GM12878 (cell line): ENCODE results near the gene PTGDR2. TPM values are rescaled to one million over a fixed set of nuclear protein-coding genes. Genes with fewer than 3 reads are reported as not detected.

Experiments
- ATAC-seq: fragments of 200-7000 bp; cut with Tn5 transposase; 3 replicates; pipeline ENCODE4 v1.9.1; 2020; ENCODE audit warnings: mild to moderate bottlenecking, moderate library complexity
- BruUV-seq: library from RNA; stranded (reverse); fragments of 400-500 nt; replicated peaks from 2 replicates; lab custom pipeline; 2021; lab: Mats Ljungman, UMichigan
- CTCF ChIA-PET: fragments of 300-600 bp; sonication (Branson Sonifier 250); formaldehyde crosslinking; extraction: SDS; loops from one replicate; lab custom pipeline; 2021; ENCODE audit warnings: inconsistent platforms; lab: Yijun Ruan, JAX
- POLR2A ChIA-PET: fragments of 350-600 bp; formaldehyde crosslinking; extraction: SDS; loops from one replicate; lab custom pipeline; 2021; ENCODE audit warnings: inconsistent platforms; lab: Charles Lee
- RAD21 ChIA-PET: fragments of 300-600 bp; sonication (Branson Sonifier 250); formaldehyde crosslinking; loops from one replicate; lab custom pipeline; 2023; ENCODE audit warnings: antibody characterized with exemption; ENCODE audit not compliant: unreplicated experiment; lab: Charles Lee
- SMC1A ChIA-PET: fragments of 300-600 bp; sonication (Branson Sonifier 250); formaldehyde crosslinking; loops from one replicate; lab custom pipeline; 2023; ENCODE audit not compliant: unreplicated experiment, uncharacterized antibody; lab: Charles Lee
- DNase-seq: peaks from one replicate; pipeline ENCODE4 v3.0.0-alpha.2; 2011; ENCODE audit warnings: low read depth, low spot score
- FAIRE-seq: peaks from 3 replicates; lab custom pipeline; 2011; peaks lifted over from hg19 to GRCh38; lab: Jason Lieb, UNC
- H2AFZ ChIP-seq: 2 replicates; pipeline ENCODE4 v1.6.0; 2011; ENCODE audit warnings: low read depth, low read length, control low read depth; ENCODE audit not compliant: control insufficient read depth
- H3K27ac ChIP-seq: 2 replicates; pipeline ENCODE4 v1.5.1; 2011; ENCODE audit warnings: control low read depth; ENCODE audit not compliant: control insufficient read depth, insufficient read depth
- H3K27me3 ChIP-seq, 2 experiments: replicated peaks in 1 of 2; 2 replicates each; pipeline versions ENCODE4 v1.6.0 to v1.6.1; 2011; ENCODE audit warnings: low read length in 1 of 2; ENCODE audit not compliant: control insufficient read depth in 2 of 2, insufficient read depth in 2 of 2
- H3K36me3 ChIP-seq, 2 experiments: 2 replicates each; pipeline ENCODE4 v1.5.1; 2011; ENCODE audit warnings: low read length in 1 of 2; ENCODE audit not compliant: control insufficient read depth in 2 of 2, insufficient read depth in 2 of 2
- H3K4me1 ChIP-seq: 2 replicates; pipeline ENCODE4 v1.6.1; 2011; ENCODE audit warnings: mild to moderate bottlenecking, low read length, moderate library complexity, mixed read lengths; ENCODE audit not compliant: control insufficient read depth, insufficient read depth
- H3K4me2 ChIP-seq: 2 replicates; pipeline ENCODE4 v1.6.0; 2011; ENCODE audit warnings: control low read depth; ENCODE audit not compliant: control insufficient read depth, insufficient read depth
- H3K4me3 ChIP-seq: fragments of 200-600 bp; sonication (generic); 2 replicates; pipeline ENCODE4 v1.5.1; 2016
- H3K79me2 ChIP-seq: 2 replicates; pipeline ENCODE4 v1.6.0; 2011; ENCODE audit warnings: low read length; ENCODE audit not compliant: control insufficient read depth, insufficient read depth
- H3K9ac ChIP-seq: 2 replicates; pipeline ENCODE4 v1.8.0; 2011; ENCODE audit warnings: low read length, control low read depth, mixed read lengths; ENCODE audit not compliant: control insufficient read depth, insufficient read depth
- H3K9me3 ChIP-seq: replicated peaks from 3 replicates; pipeline ENCODE4 v1.5.1; 2011; ENCODE audit warnings: mild to moderate bottlenecking, low read length; ENCODE audit not compliant: control insufficient read depth, insufficient read depth
- H4K20me1 ChIP-seq: 2 replicates; pipeline ENCODE4 v1.6.0; 2011; ENCODE audit not compliant: control insufficient read depth, insufficient read depth
- HCFC1 ChIP-seq: fragments of 150-350 bp; IDR thresholded peaks from 2 replicates; pipeline ENCODE4 v1.6.1; 2014; ENCODE audit warnings: low read length
- IKZF1 ChIP-seq: fragments of 450-650 bp; conservative IDR thresholded peaks from 2 replicates; pipeline ENCODE4 v1.6.1; 2017; ENCODE audit warnings: antibody characterized with exemption, mild to moderate bottlenecking
- IKZF2 ChIP-seq, 2 experiments: fragments of 450-650 bp; IDR thresholded peaks; 2 replicates each; pipeline ENCODE4 v1.6.1; 2017; ENCODE audit warnings: mild to moderate bottlenecking in 2 of 2, moderate library complexity in 2 of 2
- NFXL1 ChIP-seq: fragments of 450-650 bp; IDR thresholded peaks from 2 replicates; pipeline ENCODE4 v1.6.1; 2017; ENCODE audit warnings: antibody characterized with exemption, mild to moderate bottlenecking, borderline replicate concordance
- NFYA ChIP-seq: IDR thresholded peaks from 2 replicates; pipeline ENCODE4 v1.6.1; 2011; ENCODE audit warnings: low read depth, mild to moderate bottlenecking, low read length, improper control_type of control experiment, borderline replicate concordance
- PML ChIP-seq: IDR thresholded peaks from 2 replicates; pipeline ENCODE4 v1.6.1; 2012; ENCODE audit warnings: low read length, inconsistent platforms
- POLR2A ChIP-seq: IDR thresholded peaks from 2 replicates; pipeline ENCODE4 v1.6.1; 2011; ENCODE audit warnings: low read depth, mild to moderate bottlenecking, low read length
- RAD21 ChIP-seq: IDR thresholded peaks from 2 replicates; pipeline ENCODE4 v1.6.1; 2011; ENCODE audit warnings: mild to moderate bottlenecking, low read depth, low read length, moderate library complexity; ENCODE audit not compliant: insufficient read depth
- SMARCA5 ChIP-seq: fragments of 450-650 bp; IDR thresholded peaks from 2 replicates; pipeline ENCODE4 v1.6.1; 2017; ENCODE audit warnings: mild to moderate bottlenecking
- TBL1XR1 ChIP-seq: IDR thresholded peaks from 2 replicates; pipeline ENCODE4 v1.6.1; 2012; ENCODE audit warnings: low read depth, low read length, improper control_type of control experiment
- TCF3 ChIP-seq: IDR thresholded peaks from 2 replicates; pipeline ENCODE4 v1.6.1; 2012; ENCODE audit warnings: low read depth, mild to moderate bottlenecking, low read length, borderline replicate concordance; ENCODE audit not compliant: insufficient read depth
- WGBS: methylation state at CpG from one replicate; pipeline ENCODE4 v1.1.6; 2016; ENCODE audit warnings: low lambda C conversion rate; ENCODE audit not compliant: insufficient replicate concordance, insufficient coverage; ENCODE audit errors: missing lambda C conversion rate; 5-methylcytosine and 5-hydroxymethylcytosine counted together
- in situ Hi-C: fragments of 300-500 bp; cut with MboI; formaldehyde crosslinking; loops from 9 replicates; pipeline ENCODE4 v1.14.3; 2018; ENCODE audit warnings: mixed read lengths
- intact Hi-C: fragments of 100-400 bp; cut with micrococcal nuclease; formaldehyde crosslinking; loops from one replicate; pipeline ENCODE4 v1.14.2; 2022; ENCODE audit not compliant: unreplicated experiment
- polyA plus RNA-seq, 11 experiments: library from polyadenylated mRNA; depleted of rRNA in 4 of 11; unstranded in 6 of 11; stranded (reverse) in 5 of 11; fragments of >200 nt; fragmentation: Nextera tagmentation in 4 of 11; fragmentation: Illumina TruSeq in 1 of 11; extraction: Ambion mirVana in 4 of 11; extraction: Trizol in 1 of 11; gene quantifications; 1 replicate in 1 of 11; 2 replicates in 10 of 11; pipeline versions ENCODE4 v1.2.1 to v1.2.3, GENCODE V29; 2011 to 2016; ENCODE audit warnings: inconsistent platforms in 2 of 11, missing spikeins in 2 of 11, low read depth in 1 of 11
- total RNA-seq, 4 experiments: library from RNA; depleted of rRNA in 3 of 4; stranded (reverse); fragments of >200 nt in 3 of 4; fragmentation: Illumina TruSeq in 1 of 4; extraction: Trizol in 1 of 4; gene quantifications; 2 replicates each; pipeline versions ENCODE4 v1.2.1 to v1.2.3, GENCODE V29; 2013 to 2021
- TF ChIP-seq, protein P1 (sequence below): fragments of 150-350 bp; IDR thresholded peaks from 2 replicates; pipeline ENCODE4 v1.6.1; 2016; ENCODE audit warnings: low read depth, low read length
- TF ChIP-seq, protein P2 (sequence below): fragments of 450-650 bp; IDR thresholded peaks from 2 replicates; pipeline ENCODE4 v1.6.1; 2017; ENCODE audit warnings: mild to moderate bottlenecking, moderate library complexity
- TF ChIP-seq, protein P3 (sequence below): fragments of 150-350 bp; IDR thresholded peaks from 2 replicates; pipeline ENCODE4 v1.6.1; 2014; ENCODE audit warnings: mild to moderate bottlenecking, low read depth, low read length

Gene PTGDR2
- total and polyA plus RNA-seq, 10 of the 15 experiments (the other 5 are each of a cell fraction or from before 2014, with no cell fraction given) = 0.01 to 0.28 (median 0.15) TPM; not detected in 6

DNA sequence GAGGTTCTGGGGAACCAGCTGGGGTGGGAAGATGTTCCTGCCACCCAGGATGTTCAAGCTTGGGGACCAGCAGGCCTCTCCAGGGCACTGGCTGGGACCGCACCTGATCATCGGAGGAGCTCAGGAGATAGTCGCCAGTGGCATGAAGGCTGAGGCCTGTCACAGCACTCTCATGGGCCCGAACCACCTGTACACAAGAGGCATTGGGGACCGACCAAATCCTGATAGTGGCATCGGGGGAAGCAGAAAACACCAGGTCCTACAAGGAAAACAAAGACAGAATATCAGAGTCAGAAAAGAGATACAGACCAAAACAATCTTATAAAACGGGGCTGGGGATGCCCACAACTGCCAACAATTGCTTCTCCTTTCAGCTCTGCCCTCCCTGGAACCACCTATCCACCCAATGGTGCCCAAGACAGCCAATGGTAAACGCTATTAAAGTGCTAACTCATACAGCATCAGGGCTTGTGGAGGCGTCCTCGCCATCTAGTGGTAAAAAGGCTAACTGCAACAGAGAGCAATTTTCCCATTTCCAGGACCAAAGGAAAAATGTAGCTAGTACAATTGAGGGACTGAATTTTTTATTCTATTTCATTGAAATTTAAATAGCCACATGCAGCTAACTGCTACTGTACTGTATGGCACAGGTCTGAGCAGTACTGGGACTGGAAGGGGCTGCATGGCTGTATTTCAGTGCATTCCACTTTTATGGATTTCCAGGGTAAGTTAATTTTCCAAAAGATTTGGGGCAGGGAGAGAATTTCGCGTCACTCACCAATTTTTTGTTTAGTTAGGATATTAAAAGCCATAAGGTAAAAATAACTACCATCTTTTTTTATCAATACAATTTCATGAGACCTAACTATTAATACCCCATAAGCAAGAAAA, 43.5 kb upstream of the PTGDR2 start:
- Histone ChIP-seq H3K4me3 (no peak overlapping the region), H3K9ac (no peak overlapping the region), H3K4me1 (no peaks in the 10 kb centered on the region; the same call in 1 of the 2 replicates), H3K79me2 (peaks cover 14% of the 10 kb centered on the region), H3K27ac (no peak overlapping the region), H3K9me3 (no peaks in the 10 kb centered on the region), H4K20me1 (peaks cover 9% of the 10 kb centered on the region), H3K27me3 (no peaks in the 10 kb centered on the region), H3K4me2 (no peak overlapping the region), H3K36me3 (peaks cover 30 to 52% of the 10 kb centered on the region in 2 experiments), H2AFZ (no peak overlapping the region)
- BruUV-seq = no TSS peak
- in situ Hi-C loops = loop anchor here (5.0 kb wide), 1 partner anchor 62 kb away; no protein-coding TSS in a partner anchor
- FAIRE-seq (peak; percentile 52), DNase-seq (no peak), ATAC-seq (peak; percentile 93)
- ChIA-PET RAD21 (interaction anchor here (1.1 to 2.6 kb wide), 8 partner anchors 12 to 230 kb away, joined by 3 to 12 read pairs (median 4); partner anchors contain the start of gene TMEM109), POLR2A (no interaction called here), CTCF (interaction anchor here (0.6 to 11.5 kb wide), 33 partner anchors 9 to 634 kb away, joined by 3 to 135 read pairs (median 6); partner anchors contain the start of genes PTGDR2 and TMEM109), SMC1A (interaction anchor here (0.6 to 8.0 kb wide), 18 partner anchors 8 to 288 kb away, joined by 3 to 57 read pairs (median 4); partner anchors contain the start of gene TMEM109)
- intact Hi-C loops = loop anchor here (1.0 to 5.0 kb wide), 4 partner anchors 54 to 197 kb away; no protein-coding TSS in a partner anchor
- WGBS = 41% methylated on average over 12 of the region's 12 CpGs
- TF ChIP-seq IKZF2 (IDR thresholded peaks at IDR 0.05) (peak; percentile 65 to 81; a peak in 3 of 4 replicates), TCF3 (no peak), SMARCA5 (no peak), NFXL1 (no peak), POLR2A (no peak), NFYA (no peak), PML (no peak), HCFC1 (no peak), TBL1XR1 (no peak), RAD21 (peak; percentile 64), IKZF1 (peak; percentile 69)
- TF ChIP-seq, protein P1, sequence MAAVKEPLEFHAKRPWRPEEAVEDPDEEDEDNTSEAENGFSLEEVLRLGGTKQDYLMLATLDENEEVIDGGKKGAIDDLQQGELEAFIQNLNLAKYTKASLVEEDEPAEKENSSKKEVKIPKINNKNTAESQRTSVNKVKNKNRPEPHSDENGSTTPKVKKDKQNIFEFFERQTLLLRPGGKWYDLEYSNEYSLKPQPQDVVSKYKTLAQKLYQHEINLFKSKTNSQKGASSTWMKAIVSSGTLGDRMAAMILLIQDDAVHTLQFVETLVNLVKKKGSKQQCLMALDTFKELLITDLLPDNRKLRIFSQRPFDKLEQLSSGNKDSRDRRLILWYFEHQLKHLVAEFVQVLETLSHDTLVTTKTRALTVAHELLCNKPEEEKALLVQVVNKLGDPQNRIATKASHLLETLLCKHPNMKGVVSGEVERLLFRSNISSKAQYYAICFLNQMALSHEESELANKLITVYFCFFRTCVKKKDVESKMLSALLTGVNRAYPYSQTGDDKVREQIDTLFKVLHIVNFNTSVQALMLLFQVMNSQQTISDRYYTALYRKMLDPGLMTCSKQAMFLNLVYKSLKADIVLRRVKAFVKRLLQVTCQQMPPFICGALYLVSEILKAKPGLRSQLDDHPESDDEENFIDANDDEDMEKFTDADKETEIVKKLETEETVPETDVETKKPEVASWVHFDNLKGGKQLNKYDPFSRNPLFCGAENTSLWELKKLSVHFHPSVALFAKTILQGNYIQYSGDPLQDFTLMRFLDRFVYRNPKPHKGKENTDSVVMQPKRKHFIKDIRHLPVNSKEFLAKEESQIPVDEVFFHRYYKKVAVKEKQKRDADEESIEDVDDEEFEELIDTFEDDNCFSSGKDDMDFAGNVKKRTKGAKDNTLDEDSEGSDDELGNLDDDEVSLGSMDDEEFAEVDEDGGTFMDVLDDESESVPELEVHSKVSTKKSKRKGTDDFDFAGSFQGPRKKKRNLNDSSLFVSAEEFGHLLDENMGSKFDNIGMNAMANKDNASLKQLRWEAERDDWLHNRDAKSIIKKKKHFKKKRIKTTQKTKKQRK = no peak
- TF ChIP-seq, protein P2, sequence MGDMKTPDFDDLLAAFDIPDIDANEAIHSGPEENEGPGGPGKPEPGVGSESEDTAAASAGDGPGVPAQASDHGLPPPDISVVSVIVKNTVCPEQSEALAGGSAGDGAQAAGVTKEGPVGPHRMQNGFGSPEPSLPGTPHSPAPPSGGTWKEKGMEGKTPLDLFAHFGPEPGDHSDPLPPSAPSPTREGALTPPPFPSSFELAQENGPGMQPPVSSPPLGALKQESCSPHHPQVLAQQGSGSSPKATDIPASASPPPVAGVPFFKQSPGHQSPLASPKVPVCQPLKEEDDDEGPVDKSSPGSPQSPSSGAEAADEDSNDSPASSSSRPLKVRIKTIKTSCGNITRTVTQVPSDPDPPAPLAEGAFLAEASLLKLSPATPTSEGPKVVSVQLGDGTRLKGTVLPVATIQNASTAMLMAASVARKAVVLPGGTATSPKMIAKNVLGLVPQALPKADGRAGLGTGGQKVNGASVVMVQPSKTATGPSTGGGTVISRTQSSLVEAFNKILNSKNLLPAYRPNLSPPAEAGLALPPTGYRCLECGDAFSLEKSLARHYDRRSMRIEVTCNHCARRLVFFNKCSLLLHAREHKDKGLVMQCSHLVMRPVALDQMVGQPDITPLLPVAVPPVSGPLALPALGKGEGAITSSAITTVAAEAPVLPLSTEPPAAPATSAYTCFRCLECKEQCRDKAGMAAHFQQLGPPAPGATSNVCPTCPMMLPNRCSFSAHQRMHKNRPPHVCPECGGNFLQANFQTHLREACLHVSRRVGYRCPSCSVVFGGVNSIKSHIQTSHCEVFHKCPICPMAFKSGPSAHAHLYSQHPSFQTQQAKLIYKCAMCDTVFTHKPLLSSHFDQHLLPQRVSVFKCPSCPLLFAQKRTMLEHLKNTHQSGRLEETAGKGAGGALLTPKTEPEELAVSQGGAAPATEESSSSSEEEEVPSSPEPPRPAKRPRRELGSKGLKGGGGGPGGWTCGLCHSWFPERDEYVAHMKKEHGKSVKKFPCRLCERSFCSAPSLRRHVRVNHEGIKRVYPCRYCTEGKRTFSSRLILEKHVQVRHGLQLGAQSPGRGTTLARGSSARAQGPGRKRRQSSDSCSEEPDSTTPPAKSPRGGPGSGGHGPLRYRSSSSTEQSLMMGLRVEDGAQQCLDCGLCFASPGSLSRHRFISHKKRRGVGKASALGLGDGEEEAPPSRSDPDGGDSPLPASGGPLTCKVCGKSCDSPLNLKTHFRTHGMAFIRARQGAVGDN = no peak
- TF ChIP-seq, protein P3, sequence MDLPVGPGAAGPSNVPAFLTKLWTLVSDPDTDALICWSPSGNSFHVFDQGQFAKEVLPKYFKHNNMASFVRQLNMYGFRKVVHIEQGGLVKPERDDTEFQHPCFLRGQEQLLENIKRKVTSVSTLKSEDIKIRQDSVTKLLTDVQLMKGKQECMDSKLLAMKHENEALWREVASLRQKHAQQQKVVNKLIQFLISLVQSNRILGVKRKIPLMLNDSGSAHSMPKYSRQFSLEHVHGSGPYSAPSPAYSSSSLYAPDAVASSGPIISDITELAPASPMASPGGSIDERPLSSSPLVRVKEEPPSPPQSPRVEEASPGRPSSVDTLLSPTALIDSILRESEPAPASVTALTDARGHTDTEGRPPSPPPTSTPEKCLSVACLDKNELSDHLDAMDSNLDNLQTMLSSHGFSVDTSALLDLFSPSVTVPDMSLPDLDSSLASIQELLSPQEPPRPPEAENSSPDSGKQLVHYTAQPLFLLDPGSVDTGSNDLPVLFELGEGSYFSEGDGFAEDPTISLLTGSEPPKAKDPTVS = no peak
